Activated CD4-positive, alpha-beta T cell treated with anti-CD3 and anti-CD28 coated beads, Interleukin-2, amount 10 ng/mL, durations not matched to agents 7 days and 5 days (primary cell): ENCODE results near the gene OBSCN. TPM values are rescaled to one million over a fixed set of nuclear protein-coding genes. Genes with fewer than 3 reads are reported as not detected.

ENCODE experiments used
- CTCF ChIA-PET: fragments of 350-600 bp; sonication (Branson Sonifier 250); formaldehyde crosslinking; loops from one replicate; lab custom pipeline; 2021; ENCODE audit warnings: antibody characterized with exemption; lab: Charles Lee
- POLR2A ChIA-PET: fragments of 350-600 bp; sonication (Branson Sonifier 250); formaldehyde crosslinking; loops from one replicate; lab custom pipeline; 2021; ENCODE audit warnings: antibody characterized with exemption; lab: Charles Lee
- DNase-seq: peaks from one replicate; pipeline ENCODE4 v3.0.0-alpha.2; 2020
- H3K27ac Mint-ChIP-seq: one replicate; pipeline ENCODE4 v1.8.0; 2021; ENCODE audit warnings: mild to moderate bottlenecking, moderate library complexity, mixed read lengths
- H3K27me3 Mint-ChIP-seq: one replicate; pipeline ENCODE4 v1.8.0; 2021; ENCODE audit warnings: mixed read lengths
- H3K36me3 Mint-ChIP-seq: one replicate; pipeline ENCODE4 v1.8.0; 2021; ENCODE audit warnings: low read depth, mixed read lengths
- H3K4me1 Mint-ChIP-seq: one replicate; pipeline ENCODE4 v1.8.0; 2021; ENCODE audit warnings: mixed read lengths
- H3K4me3 Mint-ChIP-seq: one replicate; pipeline ENCODE4 v1.8.0; 2021; ENCODE audit warnings: mild to moderate bottlenecking, moderate library complexity, mixed read lengths
- H3K9me3 Mint-ChIP-seq: one replicate; pipeline ENCODE4 v1.8.0; 2021; ENCODE audit warnings: mixed read lengths
- total RNA-seq, 2 experiments: library from RNA; stranded (reverse); gene quantifications; one replicate each; pipeline ENCODE4 v1.2.3, GENCODE V29; 2021

Gene OBSCN
- total RNA-seq, 2 experiments from 2014 or later, result 13.8 to 21.8 TPM

DNA sequence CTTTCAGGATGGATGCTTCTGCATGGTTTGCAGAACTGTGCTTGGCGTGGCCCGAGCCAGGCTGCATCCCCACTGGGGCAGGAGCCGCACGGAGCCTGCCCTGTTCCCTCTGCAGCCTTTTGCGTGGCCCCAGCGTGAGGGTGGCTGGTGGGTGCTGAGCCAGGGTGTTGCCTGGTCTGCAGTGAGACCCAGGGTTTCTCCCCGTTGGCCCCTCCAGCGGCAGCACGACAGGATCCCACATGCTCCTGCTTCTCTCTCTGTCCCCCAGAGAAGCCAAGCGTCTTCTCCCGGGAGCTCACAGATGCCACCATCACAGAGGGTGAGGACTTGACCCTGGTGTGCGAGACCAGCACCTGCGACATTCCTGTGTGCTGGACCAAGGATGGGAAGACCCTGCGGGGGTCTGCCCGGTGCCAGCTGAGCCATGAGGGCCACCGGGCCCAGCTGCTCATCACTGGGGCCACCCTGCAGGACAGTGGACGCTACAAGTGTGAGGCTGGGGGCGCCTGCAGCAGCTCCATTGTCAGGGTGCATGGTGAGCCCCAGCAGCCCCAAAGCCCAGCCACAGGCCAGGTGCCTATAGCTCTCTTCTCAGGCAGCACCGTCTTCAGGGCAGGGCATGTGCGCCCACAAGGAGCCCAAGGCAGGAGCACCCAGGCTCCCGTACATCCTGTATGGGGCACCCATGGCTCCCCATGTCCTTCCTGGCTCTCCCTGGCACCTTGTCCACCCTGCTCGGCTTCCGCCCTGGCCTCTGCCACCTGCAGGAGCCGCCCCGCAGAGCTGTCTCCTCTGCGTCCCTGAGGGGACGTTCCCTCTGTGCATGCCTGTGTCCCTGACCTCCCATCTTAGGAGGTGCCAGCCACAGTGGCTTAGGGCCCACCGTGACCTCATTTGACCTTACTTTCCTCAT lies 78.9 kb downstream of the OBSCN start:
- POLR2A ChIA-PET, result interaction anchor here (0.6 kb wide), 1 partner anchor 21 kb away, joined by 3 read pairs; no protein-coding TSS in a partner anchor
- DNase-seq, result no peak

DNA sequence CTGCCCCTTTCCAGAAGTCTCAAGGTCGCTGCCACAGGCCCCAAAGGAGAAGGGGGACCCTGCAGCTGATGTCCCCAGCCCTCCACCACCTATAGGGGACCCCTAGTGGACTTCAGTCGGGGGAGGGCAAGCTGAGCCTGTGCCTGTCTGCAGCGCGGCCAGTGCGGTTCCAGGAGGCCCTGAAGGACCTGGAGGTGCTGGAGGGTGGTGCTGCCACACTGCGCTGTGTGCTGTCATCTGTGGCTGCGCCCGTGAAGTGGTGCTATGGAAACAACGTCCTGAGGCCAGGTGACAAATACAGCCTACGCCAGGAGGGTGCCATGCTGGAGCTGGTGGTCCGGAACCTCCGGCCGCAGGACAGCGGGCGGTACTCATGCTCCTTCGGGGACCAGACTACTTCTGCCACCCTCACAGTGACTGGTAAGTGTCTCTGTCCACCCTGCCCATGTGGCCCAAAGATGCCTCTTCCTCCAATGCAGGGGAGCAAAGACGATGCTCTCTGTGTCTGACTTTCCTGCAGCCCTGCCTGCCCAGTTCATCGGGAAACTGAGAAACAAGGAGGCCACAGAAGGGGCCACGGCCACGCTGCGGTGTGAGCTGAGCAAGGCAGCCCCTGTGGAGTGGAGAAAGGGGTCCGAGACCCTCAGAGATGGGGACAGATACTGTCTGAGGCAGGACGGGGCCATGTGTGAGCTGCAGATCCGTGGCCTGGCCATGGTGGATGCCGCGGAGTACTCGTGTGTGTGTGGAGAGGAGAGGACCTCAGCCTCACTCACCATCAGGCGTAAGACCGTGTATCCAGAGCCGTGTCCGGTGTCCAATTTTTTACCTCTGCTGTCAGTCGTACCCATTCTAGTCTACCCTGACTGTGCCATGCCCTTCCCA lies 79.9 kb downstream of the OBSCN start:
- H3K4me1 Mint-ChIP-seq, result peaks cover 2% of the 10 kb centered on the region
- no peaks in the 10 kb centered on the region for H3K9me3 Mint-ChIP-seq
- H3K27me3 Mint-ChIP-seq, result no peaks in the 10 kb centered on the region
- H3K27ac Mint-ChIP-seq, result peak overlapping the region; percentile 31
- no peak for DNase-seq
- H3K4me3 Mint-ChIP-seq, result no peak overlapping the region
- no peaks in the 10 kb centered on the region for H3K36me3 Mint-ChIP-seq
- ChIA-PET CTCF (no interaction called here), POLR2A (no interaction called here)

More for the DNA sequence above, 78.9 kb downstream of the OBSCN start:
- Mint-ChIP-seq H3K27ac (no peak overlapping the region), H3K4me3 (no peak overlapping the region), H3K27me3 (no peaks in the 10 kb centered on the region), H3K9me3 (no peaks in the 10 kb centered on the region), H3K36me3 (no peaks in the 10 kb centered on the region), H3K4me1 (peaks cover 2% of the 10 kb centered on the region)
- CTCF ChIA-PET, result no interaction called here

DNA sequence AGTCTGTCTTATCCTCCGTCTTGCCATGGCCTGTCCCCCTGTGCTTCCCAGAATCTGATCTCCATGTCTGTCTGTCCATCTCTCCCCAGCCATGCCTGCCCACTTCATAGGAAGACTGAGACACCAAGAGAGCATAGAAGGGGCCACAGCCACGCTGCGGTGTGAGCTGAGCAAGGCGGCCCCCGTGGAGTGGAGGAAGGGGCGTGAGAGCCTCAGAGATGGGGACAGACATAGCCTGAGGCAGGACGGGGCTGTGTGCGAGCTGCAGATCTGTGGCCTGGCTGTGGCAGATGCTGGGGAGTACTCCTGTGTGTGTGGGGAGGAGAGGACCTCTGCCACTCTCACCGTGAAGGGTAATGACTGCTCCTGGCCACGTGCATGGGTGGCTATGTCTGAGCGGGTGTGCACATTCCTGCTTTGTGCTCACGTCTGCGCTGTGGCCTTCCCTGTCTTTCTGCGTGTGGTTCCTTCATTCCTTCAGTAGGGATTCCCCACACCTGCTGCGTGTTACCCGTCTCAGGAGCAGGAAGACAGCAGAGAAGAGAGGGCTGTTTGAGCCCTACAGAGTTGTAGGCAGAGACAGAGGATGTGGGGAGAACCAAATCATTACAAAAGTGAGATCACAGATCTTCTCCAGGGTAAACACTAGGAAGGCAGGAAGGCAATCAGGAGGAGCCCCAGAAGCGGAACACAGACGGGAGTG lies 80.8 kb downstream of the OBSCN start:
- Mint-ChIP-seq H3K27me3 (no peaks in the 10 kb centered on the region), H3K36me3 (no peaks in the 10 kb centered on the region), H3K9me3 (no peaks in the 10 kb centered on the region), H3K4me1 (peaks cover 2% of the 10 kb centered on the region), H3K27ac (no peak overlapping the region), H3K4me3 (no peak overlapping the region)
- CTCF ChIA-PET, result no interaction called here
- POLR2A ChIA-PET, result no interaction called here
- no peak for DNase-seq

DNA sequence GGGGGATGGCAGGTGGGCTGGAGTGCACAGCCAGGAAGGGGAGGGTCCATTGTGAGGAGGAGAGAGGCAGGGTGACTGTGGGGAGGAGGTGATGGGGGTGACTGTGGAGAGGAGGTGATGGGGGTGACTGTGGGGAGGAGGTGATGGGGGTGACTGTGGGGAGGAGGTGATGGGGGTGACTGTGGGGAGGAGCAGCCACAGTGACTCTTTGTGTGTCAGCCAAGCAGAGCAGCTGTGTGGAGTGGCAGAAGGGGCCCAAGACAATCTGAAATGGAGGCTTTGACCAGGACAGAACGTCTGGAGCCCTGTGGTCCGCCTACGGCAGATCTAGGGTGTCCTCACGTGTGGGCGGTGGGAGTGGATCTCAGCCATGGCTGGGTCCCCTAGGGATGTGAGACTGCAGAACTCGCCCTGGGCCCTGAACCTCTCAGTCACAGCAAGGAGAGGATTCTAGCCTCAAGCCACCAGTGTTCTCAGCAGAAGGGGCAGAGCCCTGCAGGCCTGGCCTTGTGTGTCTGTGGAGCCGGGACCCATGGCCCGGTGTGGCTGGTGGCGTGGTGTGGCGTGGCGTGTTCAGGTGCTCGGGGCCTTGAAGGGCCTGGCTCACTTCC lies 81.5 kb downstream of the OBSCN start:
- no peak overlapping the region for H3K27ac Mint-ChIP-seq
- ChIA-PET POLR2A (no interaction called here), CTCF (no interaction called here)
- no peak overlapping the region for H3K4me3 Mint-ChIP-seq
- no peak for DNase-seq
- H3K9me3 Mint-ChIP-seq, result no peaks in the 10 kb centered on the region
- no peaks in the 10 kb centered on the region for H3K36me3 Mint-ChIP-seq
- no peaks in the 10 kb centered on the region for H3K27me3 Mint-ChIP-seq
- peaks cover 2% of the 10 kb centered on the region for H3K4me1 Mint-ChIP-seq

DNA sequence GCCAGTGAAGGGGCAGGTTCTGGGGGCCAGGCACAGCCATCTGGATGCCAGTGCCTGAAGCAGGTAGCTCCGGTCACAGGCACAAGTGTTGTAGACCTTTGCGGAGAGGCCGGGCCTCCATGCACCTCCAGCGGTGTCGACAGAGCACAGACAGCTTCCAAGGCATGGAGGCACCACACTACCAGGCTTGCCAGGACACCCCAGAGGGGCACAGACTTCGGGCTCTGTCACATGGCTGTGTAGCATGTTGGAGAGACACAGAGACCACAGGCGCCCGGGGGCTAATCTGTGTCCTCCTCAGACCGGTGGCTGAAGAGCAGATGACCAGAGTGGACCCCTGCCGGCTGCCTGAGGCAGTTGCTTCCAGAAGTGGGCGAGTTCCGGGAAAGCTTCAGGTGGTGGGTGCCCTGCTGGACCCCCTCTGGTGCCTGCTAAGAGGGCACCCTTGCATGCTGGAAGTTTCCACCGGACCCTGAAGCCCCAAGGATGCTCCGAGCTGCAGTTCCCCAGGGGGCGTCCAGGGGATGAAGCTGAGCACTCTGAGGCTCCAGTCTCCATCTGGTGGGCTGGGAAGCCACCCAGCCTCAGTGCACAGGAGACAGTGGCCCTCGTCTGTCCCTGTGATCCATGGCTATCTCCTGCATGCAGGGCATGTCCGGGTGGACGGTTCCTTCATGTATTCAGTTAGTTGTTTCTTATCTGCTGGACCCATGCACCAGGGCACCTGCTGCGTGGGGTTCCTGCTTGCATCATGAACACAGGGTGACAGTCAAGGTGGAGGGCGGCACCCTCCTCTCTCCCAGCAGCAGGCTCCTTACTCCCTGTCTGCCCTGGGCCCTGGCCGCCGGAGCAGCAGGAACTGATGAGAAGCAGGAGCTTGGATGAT lies 82.4 kb downstream of the OBSCN start:
- H3K27ac Mint-ChIP-seq, result no peak overlapping the region
- POLR2A ChIA-PET, result no interaction called here
- H3K4me1 Mint-ChIP-seq, result peaks cover 2% of the 10 kb centered on the region
- H3K27me3 Mint-ChIP-seq, result no peaks in the 10 kb centered on the region
- CTCF ChIA-PET, result interaction anchor here (0.8 kb wide), 1 partner anchor 8 kb away, joined by 3 read pairs; no protein-coding TSS in a partner anchor
- no peak for DNase-seq
- H3K36me3 Mint-ChIP-seq, result no peaks in the 10 kb centered on the region
- H3K9me3 Mint-ChIP-seq, result no peaks in the 10 kb centered on the region
- no peak overlapping the region for H3K4me3 Mint-ChIP-seq

DNA sequence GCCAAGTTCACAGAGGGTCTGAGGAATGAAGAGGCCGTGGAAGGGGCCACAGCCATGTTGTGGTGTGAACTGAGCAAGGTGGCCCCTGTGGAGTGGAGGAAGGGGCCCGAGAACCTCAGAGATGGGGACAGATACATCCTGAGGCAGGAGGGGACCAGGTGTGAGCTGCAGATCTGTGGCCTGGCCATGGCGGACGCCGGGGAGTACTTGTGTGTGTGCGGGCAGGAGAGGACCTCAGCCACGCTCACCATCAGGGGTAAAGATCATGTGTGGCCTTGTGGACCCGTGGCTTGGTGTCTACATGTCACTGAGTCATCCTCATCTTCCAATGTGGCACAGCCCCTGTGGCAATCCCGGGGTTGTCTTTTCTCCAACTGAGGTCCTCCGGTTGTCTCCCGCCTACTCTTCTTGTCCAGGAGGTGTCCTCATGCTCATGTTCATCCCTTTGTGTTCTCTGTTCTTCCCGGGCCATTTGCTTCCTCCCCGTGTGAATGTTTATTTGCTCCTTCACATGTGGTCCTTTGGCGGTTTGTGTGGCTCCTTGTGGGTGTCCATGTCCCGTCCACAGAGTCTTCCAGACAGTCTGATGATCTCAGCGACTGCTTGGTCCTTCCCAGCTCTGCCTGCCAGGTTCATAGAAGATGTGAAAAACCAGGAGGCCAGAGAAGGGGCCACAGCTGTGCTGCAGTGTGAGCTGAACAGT lies 84.2 kb downstream of the OBSCN start:
- CTCF ChIA-PET, result interaction anchor here (1.1 kb wide), 1 partner anchor 879 kb away, joined by 3 read pairs; no protein-coding TSS in a partner anchor
- Mint-ChIP-seq H3K4me1 (peaks cover 2% of the 10 kb centered on the region), H3K36me3 (peaks cover 2% of the 10 kb centered on the region), H3K27ac (no peak overlapping the region), H3K4me3 (no peak overlapping the region), H3K9me3 (peaks cover 2% of the 10 kb centered on the region), H3K27me3 (no peaks in the 10 kb centered on the region)
- POLR2A ChIA-PET, result no interaction called here
- DNase-seq, result no peak

DNA sequence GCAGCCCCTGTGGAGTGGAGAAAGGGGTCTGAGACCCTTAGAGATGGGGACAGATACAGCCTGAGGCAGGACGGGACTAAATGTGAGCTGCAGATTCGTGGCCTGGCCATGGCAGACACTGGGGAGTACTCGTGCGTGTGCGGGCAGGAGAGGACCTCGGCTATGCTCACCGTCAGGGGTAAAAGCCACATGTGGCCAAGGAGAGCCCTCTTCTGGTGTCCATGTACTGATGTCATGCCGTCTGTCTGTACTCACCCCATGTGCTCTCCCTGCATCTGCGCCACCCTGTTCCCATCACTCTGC lies 84.7 kb downstream of the OBSCN start:
- Mint-ChIP-seq H3K36me3 (peaks cover 6% of the 10 kb centered on the region), H3K4me3 (no peak overlapping the region), H3K4me1 (peaks cover 2% of the 10 kb centered on the region), H3K9me3 (peaks cover 7% of the 10 kb centered on the region), H3K27ac (no peak overlapping the region), H3K27me3 (no peaks in the 10 kb centered on the region)
- no peak for DNase-seq
- POLR2A ChIA-PET, result no interaction called here
- CTCF ChIA-PET, result interaction anchor here (1.0 to 1.1 kb wide), 2 partner anchors 11 to 879 kb away, joined by 3 read pairs; no protein-coding TSS in a partner anchor

DNA sequence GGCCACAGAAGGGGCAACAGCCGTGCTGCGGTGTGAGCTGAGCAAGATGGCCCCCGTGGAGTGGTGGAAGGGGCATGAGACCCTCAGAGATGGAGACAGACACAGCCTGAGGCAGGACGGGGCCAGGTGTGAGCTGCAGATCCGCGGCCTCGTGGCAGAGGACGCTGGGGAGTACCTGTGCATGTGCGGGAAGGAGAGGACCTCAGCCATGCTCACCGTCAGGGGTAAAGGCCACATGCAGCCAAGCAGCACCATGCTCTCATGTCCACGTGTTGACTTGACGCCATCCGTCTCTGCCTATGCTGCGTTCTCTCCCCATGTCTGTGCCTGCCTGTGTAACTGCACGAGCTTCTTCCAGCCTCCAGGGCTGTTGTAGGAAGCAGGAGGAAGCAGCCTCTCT lies 85.5 kb downstream of the OBSCN start:
- POLR2A ChIA-PET, result no interaction called here

DNA sequence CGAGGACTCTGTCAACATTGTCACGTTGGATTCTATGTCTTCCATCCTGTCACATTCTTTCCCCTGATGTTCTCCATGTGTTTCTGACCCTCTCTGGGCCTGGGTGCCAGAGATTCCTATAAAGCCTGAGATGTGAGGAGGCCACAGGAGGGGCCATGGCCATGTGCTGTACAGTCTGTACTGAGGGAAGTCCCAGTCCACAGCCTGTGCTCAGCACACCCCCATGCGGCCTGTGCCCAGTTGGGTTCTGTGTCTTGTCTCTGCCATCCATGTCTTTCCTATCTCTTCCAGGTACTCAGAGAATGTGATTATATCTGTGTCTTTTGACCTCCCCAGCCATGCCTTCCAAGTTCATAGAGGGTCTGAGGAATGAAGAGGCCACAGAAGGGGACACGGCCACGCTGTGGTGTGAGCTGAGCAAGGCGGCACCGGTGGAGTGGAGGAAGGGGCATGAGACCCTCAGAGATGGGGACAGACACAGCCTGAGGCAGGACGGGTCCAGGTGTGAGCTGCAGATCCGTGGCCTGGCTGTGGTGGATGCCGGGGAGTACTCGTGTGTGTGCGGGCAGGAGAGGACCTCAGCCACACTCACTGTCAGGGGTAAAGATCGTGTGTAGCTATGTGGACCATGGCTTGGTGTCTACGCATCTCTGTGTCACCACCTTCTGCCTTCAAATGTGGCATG lies 86.1 kb downstream of the OBSCN start:
- Mint-ChIP-seq H3K36me3 (peaks cover 10% of the 10 kb centered on the region), H3K4me3 (no peak overlapping the region), H3K9me3 (peaks cover 18% of the 10 kb centered on the region), H3K27me3 (no peaks in the 10 kb centered on the region), H3K27ac (no peak overlapping the region), H3K4me1 (peaks cover 1% of the 10 kb centered on the region)
- no peak for DNase-seq
- ChIA-PET CTCF (interaction anchor here (0.9 to 1.0 kb wide), 2 partner anchors 12 kb away, joined by 3 read pairs; no protein-coding TSS in a partner anchor), POLR2A (no interaction called here)

More for the DNA sequence above, 85.5 kb downstream of the OBSCN start:
- no peak overlapping the region for H3K27ac Mint-ChIP-seq
- H3K9me3 Mint-ChIP-seq, result peaks cover 14% of the 10 kb centered on the region
- H3K4me1 Mint-ChIP-seq, result peaks cover 2% of the 10 kb centered on the region
- peaks cover 10% of the 10 kb centered on the region for H3K36me3 Mint-ChIP-seq
- no peak for DNase-seq
- H3K27me3 Mint-ChIP-seq, result no peaks in the 10 kb centered on the region
- H3K4me3 Mint-ChIP-seq, result no peak overlapping the region
- CTCF ChIA-PET, result interaction anchor here (1.0 to 1.1 kb wide), 2 partner anchors 12 to 878 kb away, joined by 3 read pairs; no protein-coding TSS in a partner anchor

DNA sequence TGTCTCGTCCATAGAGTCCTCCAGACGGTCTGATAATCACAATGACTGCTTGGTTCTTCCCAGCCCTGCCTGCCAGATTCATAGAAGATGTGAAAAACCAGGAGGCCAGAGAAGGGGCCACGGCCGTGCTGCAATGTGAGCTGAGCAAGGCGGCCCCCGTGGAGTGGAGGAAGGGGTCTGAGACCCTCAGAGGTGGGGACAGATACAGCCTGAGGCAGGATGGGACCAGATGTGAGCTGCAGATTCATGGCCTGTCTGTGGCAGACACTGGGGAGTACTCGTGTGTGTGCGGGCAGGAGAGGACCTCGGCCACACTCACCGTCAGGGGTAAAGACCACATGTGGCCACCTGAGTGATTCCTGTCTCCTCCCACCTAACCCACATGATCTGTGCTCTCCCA lies 86.9 kb downstream of the OBSCN start:
- Mint-ChIP-seq H3K9me3 (peaks cover 18% of the 10 kb centered on the region), H3K27ac (no peak overlapping the region), H3K27me3 (no peaks in the 10 kb centered on the region), H3K36me3 (peaks cover 10% of the 10 kb centered on the region), H3K4me1 (no peaks in the 10 kb centered on the region), H3K4me3 (no peak overlapping the region)
- CTCF ChIA-PET, result interaction anchor here (0.9 kb wide), 1 partner anchor 11 kb away, joined by 3 read pairs; no protein-coding TSS in a partner anchor
- no peak for DNase-seq
- POLR2A ChIA-PET, result no interaction called here
